ENCODE measurements around the gene WDR91. TPM values are rescaled to one million over a fixed set of nuclear protein-coding genes. Genes with fewer than 3 reads are reported as not detected.
"Not testable (repeated sequence)": the region's sequence is repeated elsewhere in the genome, so short reads cannot be mapped to it uniquely, and the experiment has no call there.

WDR91 gene
- total RNA-seq, 2 experiments from 2014 or later = 10.7 to 11.6 TPM

GRCh38 chr7:135242096-135242684 lies 30.9 kb upstream of the WDR91 start:
- H3K36me3 Mint-ChIP-seq (ENCODE audit: low read depth) = no peaks in the 10 kb centered on the region
- ChIA-PET POLR2A (no interaction called here), CTCF (no interaction called here)
- peaks cover 12% of the 10 kb centered on the region for H3K27me3 Mint-ChIP-seq
- no peak overlapping the region for H3K4me3 Mint-ChIP-seq
- H3K4me1 Mint-ChIP-seq = peaks cover 1% of the 10 kb centered on the region
- no peak for DNase-seq
- no peaks in the 10 kb centered on the region for H3K9me3 Mint-ChIP-seq
- H3K27ac Mint-ChIP-seq = no peak overlapping the region

- ChIA-PET CTCF (interaction anchor here (0.9 kb wide), 1 partner anchor 34 kb away, joined by 3 read pairs; no protein-coding TSS in a partner anchor), POLR2A (no interaction called here)
- H3K4me3 Mint-ChIP-seq = no peak overlapping the region
- H3K36me3 Mint-ChIP-seq (ENCODE audit: low read depth) = no peaks in the 10 kb centered on the region
- DNase-seq = peak; percentile 2
- peaks cover 12% of the 10 kb centered on the region for H3K27me3 Mint-ChIP-seq
- H3K27ac Mint-ChIP-seq = no peak overlapping the region
- peaks cover 2% of the 10 kb centered on the region for H3K9me3 Mint-ChIP-seq
- H3K4me1 Mint-ChIP-seq = peaks cover 12% of the 10 kb centered on the region
Measured at GRCh38 chr7:135240441-135240840, 29.1 kb upstream of the WDR91 start.

- no peaks in the 10 kb centered on the region for H3K36me3 Mint-ChIP-seq (ENCODE audit: low read depth)
Measured at GRCh38 chr7:135239263-135239662, 27.9 kb upstream of the WDR91 start.

GRCh38 chr7:135238112-135238744 lies 26.9 kb upstream of the WDR91 start:
- H3K27ac Mint-ChIP-seq = no peak overlapping the region
- H3K36me3 Mint-ChIP-seq (ENCODE audit: low read depth) = no peaks in the 10 kb centered on the region
- CTCF ChIA-PET = interaction anchor here (1.5 kb wide), 1 partner anchor 27 kb away, joined by 3 read pairs; no protein-coding TSS in a partner anchor
- peaks cover 2% of the 10 kb centered on the region for H3K9me3 Mint-ChIP-seq
- peaks cover 7% of the 10 kb centered on the region for H3K27me3 Mint-ChIP-seq
- peaks cover 12% of the 10 kb centered on the region for H3K4me1 Mint-ChIP-seq
- DNase-seq = peak; percentile 16
- POLR2A ChIA-PET = no interaction called here
- no peak overlapping the region for H3K4me3 Mint-ChIP-seq

More at GRCh38 chr7:135239263-135239662, 27.9 kb upstream of the WDR91 start:
- H3K27me3 Mint-ChIP-seq = peaks cover 11% of the 10 kb centered on the region
- DNase-seq = peak; percentile 11
- ChIA-PET CTCF (no interaction called here), POLR2A (no interaction called here)
- H3K4me3 Mint-ChIP-seq = no peak overlapping the region
- no peak overlapping the region for H3K27ac Mint-ChIP-seq
- peaks cover 2% of the 10 kb centered on the region for H3K9me3 Mint-ChIP-seq
- H3K4me1 Mint-ChIP-seq = peaks cover 12% of the 10 kb centered on the region

- Mint-ChIP-seq H3K4me1 (peaks cover 12% of the 10 kb centered on the region), H3K27me3 (peaks cover 4% of the 10 kb centered on the region), H3K9me3 (peaks cover 2% of the 10 kb centered on the region), H3K36me3 (ENCODE audit: low read depth) (no peaks in the 10 kb centered on the region), H3K27ac (no peak overlapping the region), H3K4me3 (no peak overlapping the region)
- CTCF ChIA-PET = interaction anchor here (2.2 kb wide), 1 partner anchor 8 kb away, joined by 8 read pairs; no protein-coding TSS in a partner anchor
- DNase-seq = peak; percentile 4
- POLR2A ChIA-PET = no interaction called here
Measured at GRCh38 chr7:135236727-135237126, 25.4 kb upstream of the WDR91 start.

GRCh38 chr7:135235841-135236240 lies 24.5 kb upstream of the WDR91 start:
- Mint-ChIP-seq H3K27ac (no peak overlapping the region), H3K27me3 (peaks cover 1% of the 10 kb centered on the region), H3K4me3 (no peak overlapping the region), H3K9me3 (peaks cover 2% of the 10 kb centered on the region), H3K4me1 (peaks cover 12% of the 10 kb centered on the region), H3K36me3 (ENCODE audit: low read depth) (no peaks in the 10 kb centered on the region)
- DNase-seq = no peak
- ChIA-PET POLR2A (no interaction called here), CTCF (interaction anchor here (2.2 kb wide), 1 partner anchor 9 kb away, joined by 8 read pairs; no protein-coding TSS in a partner anchor)

- POLR2A ChIA-PET = no interaction called here
- CTCF ChIA-PET = interaction anchor here (0.9 to 2.2 kb wide), 2 partner anchors 10 to 39 kb away, joined by 4 to 8 read pairs; no protein-coding TSS in a partner anchor
- H3K36me3 Mint-ChIP-seq (ENCODE audit: low read depth) = no peaks in the 10 kb centered on the region
- H3K9me3 Mint-ChIP-seq = peaks cover 2% of the 10 kb centered on the region
- DNase-seq = no peak
- no peak overlapping the region for H3K27ac Mint-ChIP-seq
- H3K27me3 Mint-ChIP-seq = peaks cover 1% of the 10 kb centered on the region
- H3K4me1 Mint-ChIP-seq = peaks cover 12% of the 10 kb centered on the region
- no peak overlapping the region for H3K4me3 Mint-ChIP-seq
Measured at GRCh38 chr7:135234727-135235126, 23.4 kb upstream of the WDR91 start.

GRCh38 chr7:135234095-135234494 lies 22.8 kb upstream of the WDR91 start:
- H3K4me3 Mint-ChIP-seq; H3K27ac Mint-ChIP-seq; H3K27me3 Mint-ChIP-seq; DNase-seq; H3K36me3 Mint-ChIP-seq (ENCODE audit: low read depth); POLR2A ChIA-PET; H3K9me3 Mint-ChIP-seq: not testable (repeated sequence)
- CTCF ChIA-PET = interaction anchor here (0.9 kb wide), 1 partner anchor 40 kb away, joined by 4 read pairs; no protein-coding TSS in a partner anchor
- H3K4me1 Mint-ChIP-seq = peaks cover 12% of the 10 kb centered on the region

GRCh38 chr7:135233570-135233969 lies 22.2 kb upstream of the WDR91 start, which contains the start of gene STRA8:
Gene STRA8 (plus strand): TSS chr7:135233838. CDS start chr7:135240525, 6,687 bp downstream.
- no peak within 1 kb of the TSS for H3K4me3 Mint-ChIP-seq
- H3K4me1 Mint-ChIP-seq = peaks cover 12% of the 10 kb centered on the region
- POLR2A ChIA-PET = no interaction called here
- DNase-seq = no peak
- H3K27me3 Mint-ChIP-seq = no peaks in the 10 kb centered on the region
- CTCF ChIA-PET = no interaction called here
- H3K27ac Mint-ChIP-seq = no peak within 1 kb of the TSS
- H3K9me3 Mint-ChIP-seq = peaks cover 2% of the 10 kb centered on the region
- H3K36me3 Mint-ChIP-seq (ENCODE audit: low read depth) = no peaks in the 10 kb centered on the region

GRCh38 chr7:135232720-135233119 lies 21.4 kb upstream of the WDR91 start:
- H3K4me3 Mint-ChIP-seq = no peak overlapping the region
- ChIA-PET CTCF (interaction anchor here (1.0 to 1.5 kb wide), 2 partner anchors 21 to 23 kb away, joined by 3 read pairs; partner anchors contain the start of gene WDR91), POLR2A (no interaction called here)
- H3K36me3 Mint-ChIP-seq (ENCODE audit: low read depth) = no peaks in the 10 kb centered on the region
- peak; percentile 16 for DNase-seq
- H3K9me3 Mint-ChIP-seq = peaks cover 2% of the 10 kb centered on the region
- peaks cover 12% of the 10 kb centered on the region for H3K4me1 Mint-ChIP-seq
- H3K27ac Mint-ChIP-seq = no peak overlapping the region
- H3K27me3 Mint-ChIP-seq = no peaks in the 10 kb centered on the region

GRCh38 chr7:135232087-135232486 lies 20.8 kb upstream of the WDR91 start:
- Mint-ChIP-seq H3K4me3 (no peak overlapping the region), H3K9me3 (peaks cover 2% of the 10 kb centered on the region), H3K27me3 (no peaks in the 10 kb centered on the region), H3K27ac (no peak overlapping the region), H3K36me3 (ENCODE audit: low read depth) (no peaks in the 10 kb centered on the region), H3K4me1 (peaks cover 9% of the 10 kb centered on the region)
- POLR2A ChIA-PET = no interaction called here
- CTCF ChIA-PET = interaction anchor here (1.0 to 1.5 kb wide), 2 partner anchors 20 to 22 kb away, joined by 3 read pairs; partner anchors contain the start of gene WDR91
- DNase-seq = peak; percentile 3

- H3K27me3 Mint-ChIP-seq = no peaks in the 10 kb centered on the region
Measured at GRCh38 chr7:135231686-135232085, 20.4 kb upstream of the WDR91 start.

GRCh38 chr7:135224027-135224426 lies 12.7 kb upstream of the WDR91 start:
- ChIA-PET CTCF (interaction anchor here (0.7 kb wide), 1 partner anchor 53 kb away, joined by 3 read pairs; the partner anchor contains the start of gene CYREN), POLR2A (interaction anchor here (1.8 kb wide), 1 partner anchor 13 kb away, joined by 6 read pairs; the partner anchor contains the start of gene WDR91)
- H3K27ac Mint-ChIP-seq = no peak overlapping the region
- peaks cover 5% of the 10 kb centered on the region for H3K27me3 Mint-ChIP-seq
- DNase-seq = no peak
- peaks cover 13% of the 10 kb centered on the region for H3K36me3 Mint-ChIP-seq (ENCODE audit: low read depth)
- H3K9me3 Mint-ChIP-seq = peaks cover 4% of the 10 kb centered on the region
- peaks cover 14% of the 10 kb centered on the region for H3K4me1 Mint-ChIP-seq
- H3K4me3 Mint-ChIP-seq = no peak overlapping the region

More at GRCh38 chr7:135231686-135232085, 20.4 kb upstream of the WDR91 start:
- Mint-ChIP-seq H3K4me3 (no peak overlapping the region), H3K36me3 (ENCODE audit: low read depth) (no peaks in the 10 kb centered on the region), H3K4me1 (peaks cover 5% of the 10 kb centered on the region), H3K27ac (no peak overlapping the region), H3K9me3 (no peaks in the 10 kb centered on the region)
- DNase-seq = peak; percentile 0
- ChIA-PET POLR2A (no interaction called here), CTCF (interaction anchor here (1.5 kb wide), 1 partner anchor 22 kb away, joined by 3 read pairs; no protein-coding TSS in a partner anchor)
